Measurements from ENCODE around the gene MMRN2.
"Not testable (repeated sequence)": the region's sequence is repeated elsewhere in the genome, so short reads cannot be mapped to it uniquely, and the experiment has no call there.

MMRN2 gene

GRCh38 chr10:86957471-86958115, at the start of gene MMRN2:
Gene MMRN2 (minus strand): TSS chr10:86957615. CDS start chr10:86957541, 74 bp downstream.
- no peak for DNase-seq

- DNase-seq, result not testable (repeated sequence)
Observed at GRCh38 chr10:87007124-87007523, 49.7 kb upstream of the MMRN2 start.

- peak; percentile 15 for DNase-seq
Observed at GRCh38 chr10:87000491-87000890, 43.1 kb upstream of the MMRN2 start.

GRCh38 chr10:86999802-87000403, 42.5 kb upstream of the MMRN2 start:
- DNase-seq, result peak; percentile 22

- DNase-seq, result no peak
Observed at GRCh38 chr10:86992929-86993328, 35.5 kb upstream of the MMRN2 start.

GRCh38 chr10:86992456-86992855, 35.0 kb upstream of the MMRN2 start:
- no peak for DNase-seq

- DNase-seq, result not testable (repeated sequence)
Observed at GRCh38 chr10:86991362-86991761, 33.9 kb upstream of the MMRN2 start.

- DNase-seq, result no peak
Observed at GRCh38 chr10:86988520-86988919, 31.1 kb upstream of the MMRN2 start.

- DNase-seq, result not testable (repeated sequence)
Observed at GRCh38 chr10:86984498-86984897, 27.1 kb upstream of the MMRN2 start.

GRCh38 chr10:86981716-86982115, 24.3 kb upstream of the MMRN2 start:
- no peak for DNase-seq

GRCh38 chr10:86981020-86981419, 23.6 kb upstream of the MMRN2 start:
- DNase-seq, result not testable (repeated sequence)

- no peak for DNase-seq
Observed at GRCh38 chr10:86979977-86980448, 22.6 kb upstream of the MMRN2 start.

GRCh38 chr10:86979296-86979818, 21.9 kb upstream of the MMRN2 start:
- DNase-seq, result no peak

- not testable (repeated sequence) for DNase-seq
Observed at GRCh38 chr10:86978457-86978856, 21.0 kb upstream of the MMRN2 start.

GRCh38 chr10:86976362-86977056, 19.1 kb upstream of the MMRN2 start:
- no peak for DNase-seq

GRCh38 chr10:86974484-86974883, 17.1 kb upstream of the MMRN2 start:
- no peak for DNase-seq

GRCh38 chr10:86972613-86973380, 15.4 kb upstream of the MMRN2 start:
- no peak for DNase-seq

GRCh38 chr10:86971232-86971991, 14.0 kb upstream of the MMRN2 start:
- peak; percentile 93 for DNase-seq

- no peak for DNase-seq
Observed at GRCh38 chr10:86970982-86971231, 13.5 kb upstream of the MMRN2 start.

GRCh38 chr10:86970162-86970981, 13.0 kb upstream of the MMRN2 start:
- DNase-seq, result peak; percentile 41

- no peak for DNase-seq
Observed at GRCh38 chr10:86969421-86970041, 12.1 kb upstream of the MMRN2 start.

Measured in DMS53 (cell line).